Mesenchymal stem cell (in vitro differentiated cells and primary cell): ENCODE data around the gene FSCN2.

Experiments used
- DNase-seq: peaks from one replicate; pipeline ENCODE4 v3.0.0-alpha.2; 2013
- H2AFZ ChIP-seq: one replicate; pipeline ENCODE4 v1.6.1; 2013; ENCODE audit warnings: low read depth, mild to moderate bottlenecking, control low read depth, inconsistent platforms, low read length, moderate library complexity
- H2AK5ac ChIP-seq: 2 replicates; pipeline ENCODE4 v1.6.1; 2013; ENCODE audit warnings: low read length, moderate library complexity, mild to moderate bottlenecking, inconsistent platforms; ENCODE audit not compliant: severe bottlenecking
- H2BK120ac ChIP-seq: one replicate; pipeline ENCODE4 v1.6.1; 2013; ENCODE audit warnings: low read depth, mild to moderate bottlenecking, inconsistent platforms, low read length, moderate library complexity
- H2BK12ac ChIP-seq, 2 experiments: one replicate each; pipeline ENCODE4 v1.6.1; 2013; ENCODE audit warnings: inconsistent platforms in 2 of 2, low read length in 2 of 2, mild to moderate bottlenecking in 2 of 2, moderate library complexity in 2 of 2, control low read depth in 1 of 2
- H2BK15ac ChIP-seq: one replicate; pipeline ENCODE4 v1.6.1; 2013; ENCODE audit warnings: mild to moderate bottlenecking, low read depth, inconsistent platforms; ENCODE audit not compliant: poor library complexity, severe bottlenecking
- H2BK5ac ChIP-seq: 2 replicates; pipeline ENCODE4 v1.6.1; 2013; ENCODE audit warnings: low read depth, mild to moderate bottlenecking, low read length, control low read depth, inconsistent platforms; ENCODE audit not compliant: poor library complexity, severe bottlenecking
- H3K14ac ChIP-seq, 2 experiments: one replicate each; pipeline ENCODE4 v1.6.1; 2013; ENCODE audit warnings: inconsistent platforms in 2 of 2, low read length in 2 of 2, control low read depth in 1 of 2, mild to moderate bottlenecking in 1 of 2, moderate library complexity in 1 of 2
- H3K18ac ChIP-seq, 2 experiments: one replicate each; pipeline ENCODE4 v1.6.1; 2013; ENCODE audit warnings: inconsistent platforms in 2 of 2, low read length in 2 of 2, control low read depth in 1 of 2, low read depth in 1 of 2, mild to moderate bottlenecking in 1 of 2
- H3K23ac ChIP-seq, 2 experiments: one replicate each; pipeline ENCODE4 v1.6.1; 2013; ENCODE audit warnings: inconsistent platforms in 2 of 2, low read length in 2 of 2, mild to moderate bottlenecking in 2 of 2, moderate library complexity in 2 of 2, control low read depth in 1 of 2
- H3K27ac ChIP-seq: 2 replicates; pipeline ENCODE4 v1.5.1; 2013; ENCODE audit warnings: mild to moderate bottlenecking, moderate library complexity, low read length, control low read depth, inconsistent platforms; ENCODE audit not compliant: poor library complexity, severe bottlenecking
- H3K27me3 ChIP-seq, 2 experiments: 2 replicates each; pipeline versions ENCODE4 v1.6.1 to v1.7.0; 2013; ENCODE audit warnings: low read length in 2 of 2, mild to moderate bottlenecking in 2 of 2, moderate library complexity in 2 of 2, control low read depth in 1 of 2, inconsistent platforms in 1 of 2; ENCODE audit not compliant: control insufficient read depth in 1 of 2, insufficient read depth in 1 of 2
- H3K36me3 ChIP-seq, 2 experiments: 2 replicates each; pipeline versions ENCODE4 v1.6.1 to v1.7.0; 2013; ENCODE audit warnings: low read length in 2 of 2, control low read depth in 1 of 2, inconsistent platforms in 1 of 2, low read depth in 1 of 2, mild to moderate bottlenecking in 1 of 2; ENCODE audit not compliant: insufficient read depth in 2 of 2, control insufficient read depth in 1 of 2
- H3K4ac ChIP-seq, 2 experiments: one replicate each; pipeline ENCODE4 v1.6.1; 2013; ENCODE audit warnings: inconsistent platforms in 2 of 2, low read length in 2 of 2, mild to moderate bottlenecking in 2 of 2, moderate library complexity in 2 of 2, control low read depth in 1 of 2, low read depth in 1 of 2
- H3K4me1 ChIP-seq: 2 replicates; pipeline ENCODE4 v1.6.1; 2013; ENCODE audit warnings: low read depth, low read length, control low read depth; ENCODE audit not compliant: control insufficient read depth, insufficient read depth
- H3K4me2 ChIP-seq: 2 replicates; pipeline ENCODE4 v1.6.1; 2013; ENCODE audit warnings: low read length, mild to moderate bottlenecking, inconsistent platforms; ENCODE audit not compliant: poor library complexity, severe bottlenecking
- H3K4me3 ChIP-seq, 2 experiments: 2 replicates each; pipeline versions ENCODE4 v1.5.1 to v1.7.0; 2013; ENCODE audit warnings: low read length in 2 of 2, mild to moderate bottlenecking in 2 of 2, control low read depth in 1 of 2, low read depth in 1 of 2; ENCODE audit not compliant: insufficient read depth in 1 of 2
- H3K79me1 ChIP-seq: replicated peaks from 2 replicates; pipeline ENCODE4 v1.6.1; 2013; ENCODE audit warnings: mild to moderate bottlenecking, control low read depth, low read length, inconsistent platforms; ENCODE audit not compliant: poor library complexity, severe bottlenecking
- H3K9ac ChIP-seq: 2 replicates; pipeline ENCODE4 v1.7.0; 2013; ENCODE audit warnings: mild to moderate bottlenecking, low read length, moderate library complexity
- H3K9me3 ChIP-seq: 2 replicates; pipeline ENCODE4 v1.7.0; 2013; ENCODE audit warnings: mild to moderate bottlenecking, low read length; ENCODE audit not compliant: control insufficient read depth
- H4K8ac ChIP-seq: one replicate; pipeline ENCODE4 v1.6.1; 2013; ENCODE audit warnings: inconsistent platforms, mild to moderate bottlenecking, low read length, moderate library complexity
- H4K91ac ChIP-seq: one replicate; pipeline ENCODE4 v1.6.1; 2013; ENCODE audit warnings: mild to moderate bottlenecking, low read length, inconsistent platforms
- WGBS: methylation state at CpG from one replicate; pipeline ENCODE4 v1.1.7; 2013; ENCODE audit warnings: mixed read lengths; 5-methylcytosine and 5-hydroxymethylcytosine counted together

FSCN2 gene

GRCh38 chr17:81489012-81489997 lies 38.9 kb upstream of the FSCN2 start:
- Histone ChIP-seq H3K4me3 (no peak overlapping the region), H3K4me2 (no peak overlapping the region), H3K4ac (peak overlapping the region in 1 of 2 experiments; percentile 47), H3K79me1 (no peaks in the 10 kb centered on the region), H2AFZ (no peak overlapping the region), H2AK5ac (peak overlapping the region; percentile 7), H4K91ac (peak overlapping the region; percentile 66), H3K23ac (no peak overlapping the region), H3K9me3 (no peaks in the 10 kb centered on the region), H3K9ac (no peak overlapping the region), H2BK120ac (peak overlapping the region; percentile 9), H3K27me3 (peaks cover 12 to 39% of the 10 kb centered on the region in 2 experiments), H3K4me1 (peaks cover 39% of the 10 kb centered on the region), H2BK15ac (no peak overlapping the region), H3K18ac (peak overlapping the region in 1 of 2 experiments; percentile 13), H4K8ac (peak overlapping the region; percentile 35), H3K27ac (peak overlapping the region; percentile 53), H3K36me3 (no peaks in the 10 kb centered on the region), H2BK12ac (peak overlapping the region in 1 of 2 experiments; percentile 56), H3K14ac (no peak overlapping the region), H2BK5ac (peak overlapping the region; percentile 33)
- DNase-seq: no peak
- WGBS: 48% methylated on average over 26 of the region's 27 CpGs

GRCh38 chr17:81489998-81490992 lies 37.9 kb upstream of the FSCN2 start:
- Histone ChIP-seq H2AFZ (no peak overlapping the region), H2BK12ac (peak overlapping the region in 1 of 2 experiments; percentile 23), H2AK5ac (peak overlapping the region; percentile 29), H3K4ac (peak overlapping the region in 1 of 2 experiments; percentile 47), H3K9me3 (no peaks in the 10 kb centered on the region), H4K8ac (peak overlapping the region; percentile 35), H3K14ac (peak overlapping the region in 1 of 2 experiments; percentile 53), H2BK120ac (no peak overlapping the region), H2BK5ac (peak overlapping the region; percentile 33), H3K36me3 (no peaks in the 10 kb centered on the region), H3K23ac (peak overlapping the region in 1 of 2 experiments; percentile 35), H4K91ac (peak overlapping the region; percentile 66), H3K18ac (peak overlapping the region in 1 of 2 experiments; percentile 13), H3K9ac (no peak overlapping the region), H2BK15ac (no peak overlapping the region), H3K4me2 (no peak overlapping the region), H3K27ac (no peak overlapping the region), H3K4me3 (no peak overlapping the region), H3K4me1 (peaks cover 35% of the 10 kb centered on the region), H3K27me3 (peaks cover 19 to 47% of the 10 kb centered on the region in 2 experiments), H3K79me1 (no peaks in the 10 kb centered on the region)
- WGBS: 60% methylated on average over 14 of the region's 14 CpGs
- no peak for DNase-seq

GRCh38 chr17:81491181-81491581 lies 37.0 kb upstream of the FSCN2 start:
- H3K14ac ChIP-seq: no peak overlapping the region
- no peak overlapping the region for H3K4me2 ChIP-seq
- no peak overlapping the region for H3K18ac ChIP-seq
- no peak overlapping the region for H2AFZ ChIP-seq
- H3K27me3 ChIP-seq: peaks cover 19 to 53% of the 10 kb centered on the region in 2 experiments
- no peak overlapping the region for H2BK12ac ChIP-seq
- peak overlapping the region in 1 of 2 experiments; percentile 34 for H3K23ac ChIP-seq
- no peak overlapping the region for H4K8ac ChIP-seq
- 58% methylated on average over 5 of the region's 5 CpGs for WGBS
- no peak overlapping the region for H3K4ac ChIP-seq
- no peak overlapping the region for H2AK5ac ChIP-seq
- H3K79me1 ChIP-seq: no peaks in the 10 kb centered on the region
- no peaks in the 10 kb centered on the region for H3K9me3 ChIP-seq
- no peak overlapping the region for H2BK120ac ChIP-seq
- no peak overlapping the region for H3K9ac ChIP-seq
- H2BK5ac ChIP-seq: no peak overlapping the region
- no peak overlapping the region for H2BK15ac ChIP-seq
- peaks cover 35% of the 10 kb centered on the region for H3K4me1 ChIP-seq
- no peak for DNase-seq
- no peak overlapping the region for H3K27ac ChIP-seq
- H3K36me3 ChIP-seq: no peaks in the 10 kb centered on the region
- no peak overlapping the region for H3K4me3 ChIP-seq
- H4K91ac ChIP-seq: no peak overlapping the region
